Epithelial cell of proximal tubule (primary cell): ENCODE measurements around the gene LRMDA. TPM values are rescaled to one million over a fixed set of nuclear protein-coding genes. Genes with fewer than 3 reads are reported as not detected.
A peak's percentile ranks its signal among the peaks of the same experiment; 100 is the strongest.

Source experiments
- DNase-seq: peaks from one replicate; pipeline ENCODE4 v3.0.0-alpha.2; 2011; ENCODE audit warnings: low read depth
- H3K4me3 ChIP-seq: 2 replicates; pipeline ENCODE4 v1.5.1; 2011; ENCODE audit warnings: low read depth, mild to moderate bottlenecking, low read length
- total RNA-seq: library from RNA; depleted of rRNA; stranded (reverse); fragments of >200 nt; gene quantifications from 2 replicates; pipeline ENCODE4 v1.2.3, GENCODE V29; 2015
- TF ChIP-seq, protein P1 (sequence below): conservative IDR thresholded peaks from 2 replicates; pipeline ENCODE4 v1.5.1; 2012; ENCODE audit warnings: low read depth, mild to moderate bottlenecking, low read length

Gene LRMDA
- total RNA-seq, 1 donor from 2014 or later, result 0.75 TPM

DNA sequence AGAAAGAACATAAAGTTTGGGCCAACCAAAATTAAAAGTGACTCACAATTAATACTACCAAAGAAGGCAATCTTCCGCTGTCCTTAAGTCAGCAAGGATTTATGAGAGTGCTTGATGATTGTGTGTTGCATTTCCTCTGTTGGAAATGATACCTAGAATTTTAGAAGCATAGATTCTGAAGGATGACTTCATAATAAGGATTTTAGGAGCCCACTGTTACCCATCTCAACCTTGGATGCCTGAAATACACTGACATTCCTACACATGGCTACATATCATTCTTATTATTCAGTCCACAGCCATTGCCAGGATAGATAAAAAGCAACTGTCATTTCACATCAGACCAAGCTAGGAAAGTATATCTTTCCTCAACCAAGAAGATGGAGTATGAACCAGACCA is 823.8 kb downstream of the LRMDA start:
- TF ChIP-seq, protein P1, sequence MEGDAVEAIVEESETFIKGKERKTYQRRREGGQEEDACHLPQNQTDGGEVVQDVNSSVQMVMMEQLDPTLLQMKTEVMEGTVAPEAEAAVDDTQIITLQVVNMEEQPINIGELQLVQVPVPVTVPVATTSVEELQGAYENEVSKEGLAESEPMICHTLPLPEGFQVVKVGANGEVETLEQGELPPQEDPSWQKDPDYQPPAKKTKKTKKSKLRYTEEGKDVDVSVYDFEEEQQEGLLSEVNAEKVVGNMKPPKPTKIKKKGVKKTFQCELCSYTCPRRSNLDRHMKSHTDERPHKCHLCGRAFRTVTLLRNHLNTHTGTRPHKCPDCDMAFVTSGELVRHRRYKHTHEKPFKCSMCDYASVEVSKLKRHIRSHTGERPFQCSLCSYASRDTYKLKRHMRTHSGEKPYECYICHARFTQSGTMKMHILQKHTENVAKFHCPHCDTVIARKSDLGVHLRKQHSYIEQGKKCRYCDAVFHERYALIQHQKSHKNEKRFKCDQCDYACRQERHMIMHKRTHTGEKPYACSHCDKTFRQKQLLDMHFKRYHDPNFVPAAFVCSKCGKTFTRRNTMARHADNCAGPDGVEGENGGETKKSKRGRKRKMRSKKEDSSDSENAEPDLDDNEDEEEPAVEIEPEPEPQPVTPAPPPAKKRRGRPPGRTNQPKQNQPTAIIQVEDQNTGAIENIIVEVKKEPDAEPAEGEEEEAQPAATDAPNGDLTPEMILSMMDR, result no peak
- H3K4me3 ChIP-seq, result no peak overlapping the region
- no peak for DNase-seq

DNA sequence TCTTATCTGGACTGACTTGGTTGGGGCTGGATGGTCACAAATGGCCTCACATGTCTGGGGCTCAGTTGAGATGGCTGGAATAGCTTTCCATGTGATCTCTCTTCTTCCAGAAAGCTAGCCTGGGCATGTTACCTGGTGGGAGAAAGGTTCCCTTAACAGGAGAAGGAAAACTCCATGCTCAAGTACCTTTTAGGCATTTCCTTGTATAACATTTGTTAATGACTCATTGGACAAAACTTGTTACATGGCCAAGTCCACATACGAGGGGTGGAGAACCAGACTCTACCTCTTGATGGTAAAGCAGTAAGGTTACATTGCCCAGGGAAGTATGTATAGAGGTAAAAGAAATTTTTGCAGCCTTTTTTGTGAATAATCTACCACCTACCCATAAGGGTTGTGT is 826.4 kb downstream of the LRMDA start:
- H3K4me3 ChIP-seq, result no peak overlapping the region
- DNase-seq, result peak; percentile 44
- TF ChIP-seq, protein P1, result no peak

DNA sequence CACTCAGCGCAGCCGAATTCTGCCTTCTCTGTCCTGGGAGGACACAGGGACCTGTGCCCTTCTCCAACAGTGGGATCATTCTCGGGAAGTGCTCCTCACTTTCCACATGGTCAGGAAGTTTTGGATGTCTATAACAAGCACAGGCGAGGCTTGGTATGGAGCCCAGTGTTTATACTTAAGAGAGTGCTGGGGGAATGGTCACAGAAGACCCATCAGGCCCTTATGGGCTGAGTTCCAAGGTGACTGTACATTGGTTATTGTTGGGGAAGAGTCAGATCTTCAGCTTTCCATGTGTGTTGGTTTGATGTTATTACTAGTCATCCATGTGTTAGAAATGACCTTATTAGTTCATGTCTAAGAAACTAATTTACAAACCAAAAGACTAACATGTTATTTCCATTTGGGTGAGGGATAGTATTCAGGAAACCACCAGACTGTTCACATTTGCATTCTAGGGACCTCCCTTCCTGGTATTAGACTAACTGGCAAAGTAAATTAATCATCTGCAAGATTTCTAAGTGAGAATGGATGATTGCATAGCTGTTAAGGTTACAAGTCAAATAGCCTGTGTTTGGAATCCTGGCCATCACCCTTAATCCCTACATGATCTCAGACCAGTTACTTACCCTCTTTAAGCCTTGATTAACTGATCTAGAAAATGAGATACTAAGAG is 834.2 kb downstream of the LRMDA start:
- no peak for DNase-seq
- TF ChIP-seq, protein P1, result no peak
- no peak overlapping the region for H3K4me3 ChIP-seq

DNA sequence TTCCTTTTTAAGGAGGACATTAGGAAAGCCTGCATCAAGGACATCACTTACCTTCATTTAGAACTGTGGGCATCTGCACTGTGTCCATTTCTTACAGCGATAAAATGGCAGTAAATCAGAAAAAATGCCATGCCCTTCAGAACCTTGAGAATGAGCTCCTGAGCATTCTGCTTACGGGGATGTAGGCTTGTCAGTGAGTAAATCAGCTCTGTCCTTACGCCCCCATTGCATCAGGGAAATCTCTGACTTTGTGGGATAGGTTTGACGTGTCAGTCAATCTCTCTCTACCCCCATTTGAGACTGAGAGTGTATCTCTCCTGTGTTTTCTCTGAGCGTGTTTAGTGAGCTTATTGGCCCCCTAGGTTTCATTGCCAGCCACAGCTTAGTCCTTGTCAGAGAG is 837.1 kb downstream of the LRMDA start:
- H3K4me3 ChIP-seq, result no peak overlapping the region
- TF ChIP-seq, protein P1, result no peak
- no peak for DNase-seq

DNA sequence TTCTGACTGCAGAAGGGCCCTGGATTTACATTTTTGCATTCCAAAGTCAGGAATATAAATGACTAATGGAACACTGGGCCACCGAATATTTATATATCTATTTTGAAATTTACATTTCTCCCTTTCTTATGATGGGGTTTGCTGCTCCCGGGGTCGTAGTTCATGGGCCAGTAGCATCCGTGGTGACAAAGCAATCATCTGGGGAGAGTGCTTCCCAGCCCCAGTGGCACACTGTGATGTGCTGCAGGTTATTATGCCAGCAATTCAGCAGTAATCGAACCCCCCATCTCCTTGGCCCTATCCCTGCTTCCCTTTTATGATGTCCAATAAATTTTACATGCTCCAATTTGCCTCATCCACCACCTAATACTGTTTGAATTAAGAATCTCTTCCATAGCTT is 837.5 kb downstream of the LRMDA start:
- DNase-seq, result no peak
- TF ChIP-seq, protein P1, result no peak
- H3K4me3 ChIP-seq, result no peak overlapping the region

DNA sequence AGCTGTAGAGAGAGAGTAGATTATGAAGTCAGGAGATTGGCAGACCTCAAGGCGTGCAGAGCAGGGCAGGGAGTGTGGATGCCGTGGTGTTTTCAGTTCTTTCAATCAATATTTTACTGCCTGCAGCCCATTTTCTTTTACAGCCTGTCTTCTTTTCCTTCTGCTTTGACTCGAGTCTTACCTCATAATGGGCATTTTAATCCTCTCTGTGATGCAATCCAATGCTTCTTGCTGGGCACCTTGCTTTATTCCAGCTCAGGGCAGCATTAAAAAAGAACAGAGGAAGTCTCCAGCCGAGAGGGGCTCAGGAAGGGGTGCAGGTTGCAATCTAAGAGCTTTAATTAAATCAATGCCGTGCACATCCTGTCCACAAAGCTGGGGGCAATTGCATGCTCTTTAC is 839.0 kb downstream of the LRMDA start:
- no peak for DNase-seq
- no peak overlapping the region for H3K4me3 ChIP-seq
- TF ChIP-seq, protein P1, result no peak

DNA sequence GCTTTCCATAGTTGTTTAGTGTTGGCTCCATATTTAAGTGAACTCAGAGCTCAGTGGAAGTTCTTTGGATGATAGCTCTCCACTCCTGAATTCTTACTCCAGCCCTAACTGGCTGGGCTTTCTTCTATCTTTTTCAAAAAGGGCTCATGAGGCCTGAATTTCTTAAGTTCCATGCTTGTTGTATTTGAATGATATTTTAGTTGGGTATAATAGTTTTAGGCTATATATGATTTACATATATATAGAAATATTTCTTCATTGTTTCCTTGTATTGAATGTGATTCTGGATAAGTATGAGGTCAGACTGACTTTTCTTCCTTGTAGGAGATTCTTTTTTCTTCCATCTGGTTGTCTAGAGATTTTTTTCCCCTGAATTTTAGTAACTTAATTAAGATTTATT is 843.5 kb downstream of the LRMDA start:
- no peak overlapping the region for H3K4me3 ChIP-seq
- DNase-seq, result no peak

More for the DNA sequence above, 843.5 kb downstream of the LRMDA start:
- TF ChIP-seq, protein P1, result no peak
